BJ (cell line): ENCODE measurements around the gene CDH2. TPM values are rescaled to one million over a fixed set of nuclear protein-coding genes. Genes with fewer than 3 reads are reported as not detected.

Source experiments
- CTCF ChIA-PET: fragments of 350-600 bp; formaldehyde crosslinking; extraction: SDS; loops from one replicate; lab custom pipeline; 2021; ENCODE audit warnings: antibody characterized with exemption, inconsistent platforms; lab: Yijun Ruan, JAX
- POLR2A ChIA-PET: fragments of 300-600 bp; sonication (Branson Sonifier 250); formaldehyde crosslinking; extraction: SDS; loops from one replicate; lab custom pipeline; 2021; ENCODE audit warnings: antibody characterized with exemption; lab: Charles Lee
- DNase-seq: peaks from one replicate; pipeline ENCODE4 v3.0.0-alpha.2; 2011; ENCODE audit warnings: low read depth
- H3K27me3 ChIP-seq: 2 replicates; pipeline ENCODE4 v1.6.0; 2011; ENCODE audit warnings: low read length; ENCODE audit not compliant: control insufficient read depth, insufficient read depth
- H3K36me3 ChIP-seq: 2 replicates; pipeline ENCODE4 v1.5.1; 2011; ENCODE audit warnings: low read length; ENCODE audit not compliant: control insufficient read depth, insufficient read depth
- H3K4me3 ChIP-seq: 2 replicates; pipeline ENCODE4 v1.5.1; 2011; ENCODE audit warnings: low read depth, mild to moderate bottlenecking, control low read depth, low read length
- CTCF ChIP-seq: IDR thresholded peaks from 2 replicates; pipeline ENCODE4 v1.5.1; 2011; ENCODE audit warnings: low read depth, mild to moderate bottlenecking, control low read depth, inconsistent platforms, low read length, moderate library complexity; ENCODE audit not compliant: insufficient read depth
- polyA plus RNA-seq: library from polyadenylated mRNA; depleted of rRNA; stranded (reverse); fragments of >200 nt; gene quantifications from 2 replicates; pipeline ENCODE4 v1.2.3, GENCODE V29; 2011

CDH2 gene
- polyA plus RNA-seq, 1 experiment, result 180 TPM

- CTCF ChIA-PET, result no interaction called here
- Histone ChIP-seq H3K36me3 (no peaks in the 10 kb centered on the region), H3K4me3 (no peak overlapping the region), H3K27me3 (no peaks in the 10 kb centered on the region)
- TF ChIP-seq CTCF, result no peak
- no peak for DNase-seq
- POLR2A ChIA-PET, result no interaction called here
Measured at GRCh38 chr18:28168725-28169124, 8.2 kb downstream of the CDH2 start.

- DNase-seq, result no peak
- Histone ChIP-seq H3K4me3 (no peak overlapping the region), H3K27me3 (no peaks in the 10 kb centered on the region), H3K36me3 (no peaks in the 10 kb centered on the region)
- ChIA-PET POLR2A (no interaction called here), CTCF (no interaction called here)
- no peak for TF ChIP-seq CTCF
Measured at GRCh38 chr18:28167835-28168349, 9.0 kb downstream of the CDH2 start.

GRCh38 chr18:28164771-28165483, 12.0 kb downstream of the CDH2 start:
- Histone ChIP-seq H3K4me3 (no peak overlapping the region), H3K36me3 (no peaks in the 10 kb centered on the region), H3K27me3 (no peaks in the 10 kb centered on the region)
- CTCF ChIA-PET, result no interaction called here
- no peak for TF ChIP-seq CTCF
- DNase-seq, result no peak
- POLR2A ChIA-PET, result no interaction called here

GRCh38 chr18:28163201-28163775, 13.6 kb downstream of the CDH2 start:
- Histone ChIP-seq H3K4me3 (no peak overlapping the region), H3K36me3 (no peaks in the 10 kb centered on the region), H3K27me3 (no peaks in the 10 kb centered on the region)
- TF ChIP-seq CTCF, result no peak
- no peak for DNase-seq
- ChIA-PET POLR2A (no interaction called here), CTCF (interaction anchor here (1.9 kb wide), 1 partner anchor 10 kb away, joined by 4 read pairs; no protein-coding TSS in a partner anchor)
